ENCODE measurements around the gene CST7.

DNA sequence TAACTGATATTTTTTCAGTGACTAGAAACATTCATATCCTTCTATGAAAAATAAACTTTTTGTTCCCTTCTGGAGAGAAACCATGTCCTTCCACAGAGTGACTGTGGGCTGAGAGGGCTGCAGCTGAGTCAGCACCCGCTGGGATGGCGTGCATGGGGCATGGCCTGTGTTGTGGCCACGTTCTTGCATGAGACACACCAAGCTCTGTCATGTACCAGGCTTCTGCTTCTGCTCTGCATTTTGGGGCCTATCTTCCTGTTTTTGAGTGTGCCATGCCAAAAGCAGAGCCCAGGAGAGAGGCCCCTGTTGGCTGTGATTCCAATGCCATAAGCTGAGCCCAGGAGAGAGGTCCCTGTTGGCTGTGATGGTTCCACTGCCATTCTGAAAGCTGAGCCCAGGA lies 32.7 kb downstream of the CST7 start:
- TF ChIP-seq POLR2AphosphoS5 (IDR thresholded peaks at IDR 0.05; ENCODE audit: low read depth, low read length): no peak
- TF ChIP-seq, protein P1, sequence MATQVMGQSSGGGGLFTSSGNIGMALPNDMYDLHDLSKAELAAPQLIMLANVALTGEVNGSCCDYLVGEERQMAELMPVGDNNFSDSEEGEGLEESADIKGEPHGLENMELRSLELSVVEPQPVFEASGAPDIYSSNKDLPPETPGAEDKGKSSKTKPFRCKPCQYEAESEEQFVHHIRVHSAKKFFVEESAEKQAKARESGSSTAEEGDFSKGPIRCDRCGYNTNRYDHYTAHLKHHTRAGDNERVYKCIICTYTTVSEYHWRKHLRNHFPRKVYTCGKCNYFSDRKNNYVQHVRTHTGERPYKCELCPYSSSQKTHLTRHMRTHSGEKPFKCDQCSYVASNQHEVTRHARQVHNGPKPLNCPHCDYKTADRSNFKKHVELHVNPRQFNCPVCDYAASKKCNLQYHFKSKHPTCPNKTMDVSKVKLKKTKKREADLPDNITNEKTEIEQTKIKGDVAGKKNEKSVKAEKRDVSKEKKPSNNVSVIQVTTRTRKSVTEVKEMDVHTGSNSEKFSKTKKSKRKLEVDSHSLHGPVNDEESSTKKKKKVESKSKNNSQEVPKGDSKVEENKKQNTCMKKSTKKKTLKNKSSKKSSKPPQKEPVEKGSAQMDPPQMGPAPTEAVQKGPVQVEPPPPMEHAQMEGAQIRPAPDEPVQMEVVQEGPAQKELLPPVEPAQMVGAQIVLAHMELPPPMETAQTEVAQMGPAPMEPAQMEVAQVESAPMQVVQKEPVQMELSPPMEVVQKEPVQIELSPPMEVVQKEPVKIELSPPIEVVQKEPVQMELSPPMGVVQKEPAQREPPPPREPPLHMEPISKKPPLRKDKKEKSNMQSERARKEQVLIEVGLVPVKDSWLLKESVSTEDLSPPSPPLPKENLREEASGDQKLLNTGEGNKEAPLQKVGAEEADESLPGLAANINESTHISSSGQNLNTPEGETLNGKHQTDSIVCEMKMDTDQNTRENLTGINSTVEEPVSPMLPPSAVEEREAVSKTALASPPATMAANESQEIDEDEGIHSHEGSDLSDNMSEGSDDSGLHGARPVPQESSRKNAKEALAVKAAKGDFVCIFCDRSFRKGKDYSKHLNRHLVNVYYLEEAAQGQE (IDR thresholded peaks at IDR 0.05; ENCODE audit: insufficient read depth in 1 of 2, low read depth in 2 of 2, low read length in 1 of 2): no peak
- TF ChIP-seq, protein P2, sequence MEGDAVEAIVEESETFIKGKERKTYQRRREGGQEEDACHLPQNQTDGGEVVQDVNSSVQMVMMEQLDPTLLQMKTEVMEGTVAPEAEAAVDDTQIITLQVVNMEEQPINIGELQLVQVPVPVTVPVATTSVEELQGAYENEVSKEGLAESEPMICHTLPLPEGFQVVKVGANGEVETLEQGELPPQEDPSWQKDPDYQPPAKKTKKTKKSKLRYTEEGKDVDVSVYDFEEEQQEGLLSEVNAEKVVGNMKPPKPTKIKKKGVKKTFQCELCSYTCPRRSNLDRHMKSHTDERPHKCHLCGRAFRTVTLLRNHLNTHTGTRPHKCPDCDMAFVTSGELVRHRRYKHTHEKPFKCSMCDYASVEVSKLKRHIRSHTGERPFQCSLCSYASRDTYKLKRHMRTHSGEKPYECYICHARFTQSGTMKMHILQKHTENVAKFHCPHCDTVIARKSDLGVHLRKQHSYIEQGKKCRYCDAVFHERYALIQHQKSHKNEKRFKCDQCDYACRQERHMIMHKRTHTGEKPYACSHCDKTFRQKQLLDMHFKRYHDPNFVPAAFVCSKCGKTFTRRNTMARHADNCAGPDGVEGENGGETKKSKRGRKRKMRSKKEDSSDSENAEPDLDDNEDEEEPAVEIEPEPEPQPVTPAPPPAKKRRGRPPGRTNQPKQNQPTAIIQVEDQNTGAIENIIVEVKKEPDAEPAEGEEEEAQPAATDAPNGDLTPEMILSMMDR (IDR thresholded peaks at IDR 0.05): no peak
